HG03439 (cell line): ENCODE measurements around the gene IL17A.

Experiments
- ATAC-seq: cut with Tn5 transposase; IDR thresholded peaks from one replicate; pipeline ENCODE4 v1.9.1; 2021; ENCODE audit warnings: mild to moderate bottlenecking, moderate library complexity; ENCODE audit not compliant: unreplicated experiment

Gene IL17A

GRCh38 chr6:52210227-52210626, 24.1 kb downstream of the IL17A start:
- peak; percentile 89 for ATAC-seq

- no peak for ATAC-seq
Measured at GRCh38 chr6:52213127-52213526, 27.0 kb downstream of the IL17A start.

DNA sequence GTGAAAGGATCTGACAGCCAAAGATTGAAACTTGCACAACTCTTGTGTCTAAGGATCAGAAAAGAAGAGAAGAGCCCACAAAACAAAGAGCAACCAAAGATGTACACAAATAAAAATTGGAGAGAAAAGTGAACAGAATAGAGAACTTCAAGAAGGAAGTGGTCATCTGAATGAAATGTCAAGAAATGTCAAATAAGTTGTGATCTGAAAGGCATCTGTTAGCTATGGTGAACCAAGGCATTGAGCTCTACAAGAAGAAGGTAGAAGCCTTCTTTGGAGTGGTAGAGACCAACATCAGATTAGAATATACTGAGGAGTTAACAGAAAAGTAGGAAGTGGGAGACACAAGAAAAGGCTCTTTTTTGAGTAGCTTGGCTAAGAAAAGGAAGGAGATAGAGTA, 29.6 kb downstream of the IL17A start:
- ATAC-seq: no peak

- no peak for ATAC-seq
Measured at GRCh38 chr6:52216932-52217575, 30.9 kb downstream of the IL17A start.

- ATAC-seq: no peak
Measured at GRCh38 chr6:52217761-52218160, 31.6 kb downstream of the IL17A start.

DNA sequence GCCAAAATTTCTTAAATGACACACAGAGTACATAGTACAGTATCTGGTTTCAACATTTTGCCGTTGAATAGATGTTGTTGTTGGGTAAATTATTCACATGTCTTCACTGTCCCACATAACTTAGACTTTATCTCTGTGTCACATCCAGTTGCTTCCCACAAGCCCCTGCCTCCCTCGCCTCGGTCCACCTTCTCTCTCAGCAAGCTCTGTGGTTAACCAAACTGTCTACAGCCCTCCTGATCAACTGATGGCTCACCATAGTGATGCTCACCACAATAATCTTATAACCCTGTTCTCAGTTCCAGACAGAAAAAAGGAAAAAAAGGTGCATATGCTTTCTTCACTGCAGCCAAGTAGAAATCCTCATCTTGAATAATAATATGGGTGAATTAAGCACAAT, 35.1 kb downstream of the IL17A start:
- ATAC-seq: peak; percentile 58

- ATAC-seq: peak; percentile 100
Measured at GRCh38 chr6:52227495-52227894, 41.3 kb downstream of the IL17A start.

DNA sequence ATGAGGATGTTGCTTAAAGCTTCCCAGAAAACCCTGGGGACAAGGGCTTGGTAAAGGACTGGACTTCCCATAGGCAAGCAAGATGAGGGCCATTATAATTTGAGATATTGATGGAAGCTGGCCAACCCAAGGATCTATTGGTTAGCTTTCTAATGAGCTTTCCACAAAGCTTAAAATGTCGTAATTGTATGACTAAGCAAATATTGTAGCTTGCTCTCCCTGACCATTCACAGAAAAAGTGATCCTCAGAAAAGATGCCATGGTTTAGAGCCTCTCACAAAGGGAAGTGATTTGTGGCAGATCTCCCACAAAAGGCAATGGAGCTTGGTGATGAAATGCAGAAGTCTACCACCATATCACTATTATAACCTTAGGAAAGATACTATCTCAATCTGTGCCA, 44.5 kb downstream of the IL17A start:
- ATAC-seq: no peak

- no peak for ATAC-seq
Measured at GRCh38 chr6:52231406-52232127, 45.4 kb downstream of the IL17A start.

- ATAC-seq: no peak
Measured at GRCh38 chr6:52233005-52233404, 46.8 kb downstream of the IL17A start.

- ATAC-seq: peak; percentile 58
Measured at GRCh38 chr6:52233975-52234823, 48.0 kb downstream of the IL17A start.
